ENCODE results near the gene TPSAB1.

DNA sequence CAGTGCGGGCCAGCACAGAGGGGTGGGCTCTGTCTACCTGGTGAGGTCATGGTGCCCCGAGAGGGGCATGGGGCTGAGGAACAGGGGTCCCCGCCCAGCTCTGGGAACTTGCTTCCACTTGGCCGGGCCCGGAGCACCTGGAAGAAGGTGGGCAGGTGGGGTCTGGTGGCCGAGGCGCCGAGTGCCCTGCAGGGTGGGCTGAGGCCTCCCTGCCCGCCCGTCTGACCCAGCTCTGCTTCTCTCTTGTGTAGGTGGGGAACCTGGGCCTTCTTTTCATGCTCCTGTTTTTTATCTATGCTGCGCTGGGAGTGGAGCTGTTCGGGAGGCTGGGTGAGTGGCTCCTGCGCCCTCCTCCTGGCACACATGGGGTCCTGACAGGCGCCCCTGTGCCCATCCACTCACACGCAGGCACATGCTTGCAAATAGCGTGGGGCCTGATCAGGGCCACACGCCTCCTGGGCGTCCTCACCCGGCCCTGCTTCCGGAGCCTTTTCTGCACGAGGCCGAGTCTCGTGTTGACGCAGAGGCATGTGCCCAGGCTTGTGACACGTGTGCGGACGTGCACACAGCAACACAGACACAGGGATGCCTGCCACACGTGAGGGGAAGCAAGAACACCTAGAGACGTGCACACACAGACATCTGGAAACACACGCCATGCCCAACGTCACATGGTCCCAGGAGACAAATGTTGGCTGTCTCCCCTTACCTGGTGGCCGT, 23.7 kb upstream of the TPSAB1 start:
- TF ChIP-seq EZH2phosphoT487 (IDR thresholded peaks at IDR 0.05; ENCODE audit: low read depth) (no peak), CTCF (IDR thresholded peaks at IDR 0.05; ENCODE audit: low read depth, low read length) (no peak)
